Measurements from ENCODE around the gene EXOC6. TPM values are rescaled to one million over a fixed set of nuclear protein-coding genes. Genes with fewer than 3 reads are reported as not detected.
A peak's percentile ranks its signal among the peaks of the same experiment; 100 is the strongest.
"Not testable (repeated sequence)": the region's sequence is repeated elsewhere in the genome, so short reads cannot be mapped to it uniquely, and the experiment has no call there.

EXOC6 gene
- total RNA-seq, 1 donor from 2014 or later, result 43.8 TPM

GRCh38 chr10:92880233-92880861 lies 32.0 kb downstream of the EXOC6 start:
- peak; percentile 56 for DNase-seq (ENCODE audit: low spot score)

- DNase-seq (ENCODE audit: low spot score), result no peak
Measured at GRCh38 chr10:92880917-92881316, 32.6 kb downstream of the EXOC6 start.

DNA sequence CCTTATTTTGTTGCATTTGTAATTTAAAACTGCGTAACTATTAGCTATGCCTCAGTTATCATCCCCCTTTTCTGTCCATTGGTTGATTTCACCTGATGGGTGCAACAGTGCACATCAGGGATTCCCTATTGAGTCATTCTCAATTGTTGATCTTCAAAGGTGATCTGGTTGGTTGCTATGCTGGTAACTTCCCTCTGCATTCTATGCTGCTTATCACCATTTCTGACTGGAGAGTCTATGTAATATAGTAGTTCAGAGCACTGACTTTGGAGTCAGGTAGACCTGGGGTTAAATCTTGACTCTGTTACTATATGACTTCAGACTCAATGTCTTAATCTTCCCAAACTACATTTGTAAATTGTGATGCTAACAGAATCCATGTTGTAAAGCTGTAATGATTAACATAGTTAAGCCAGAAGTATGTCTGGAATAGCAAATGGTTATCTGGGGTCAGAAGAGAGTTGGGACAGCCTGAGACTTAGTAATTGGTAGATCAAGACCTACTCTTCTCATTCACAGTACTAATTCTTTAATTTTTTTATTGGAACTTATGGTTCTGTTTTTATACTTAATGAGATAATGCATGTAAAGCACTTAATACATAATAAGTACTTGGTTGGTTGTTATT lies 38.1 kb downstream of the EXOC6 start:
- no peak for DNase-seq (ENCODE audit: low spot score)

- DNase-seq (ENCODE audit: low spot score), result no peak
Measured at GRCh38 chr10:92890471-92890870, 42.2 kb downstream of the EXOC6 start.

GRCh38 chr10:92891885-92892690 lies 43.8 kb downstream of the EXOC6 start:
- peak; percentile 7 for DNase-seq (ENCODE audit: low spot score)

DNA sequence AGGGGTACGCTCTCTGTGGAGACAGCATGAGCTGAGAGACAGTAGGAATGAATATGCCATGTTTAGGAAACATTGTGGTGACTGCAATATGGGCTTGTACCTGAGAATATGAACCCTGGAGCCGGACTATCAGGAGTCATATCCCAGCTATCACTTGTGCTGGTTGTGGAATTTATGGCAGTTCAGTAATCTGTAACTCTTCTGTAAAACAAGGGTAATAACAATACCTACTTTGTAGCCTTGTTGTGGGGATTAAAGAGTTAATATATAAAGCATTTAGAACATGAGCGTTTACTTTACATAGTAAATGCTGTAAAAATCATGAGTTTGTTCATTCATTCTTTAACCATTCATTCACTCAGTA lies 44.4 kb downstream of the EXOC6 start:
- no peak for DNase-seq (ENCODE audit: low spot score)

- no peak for DNase-seq (ENCODE audit: low spot score)
Measured at GRCh38 chr10:92894081-92894655, 45.8 kb downstream of the EXOC6 start.

DNA sequence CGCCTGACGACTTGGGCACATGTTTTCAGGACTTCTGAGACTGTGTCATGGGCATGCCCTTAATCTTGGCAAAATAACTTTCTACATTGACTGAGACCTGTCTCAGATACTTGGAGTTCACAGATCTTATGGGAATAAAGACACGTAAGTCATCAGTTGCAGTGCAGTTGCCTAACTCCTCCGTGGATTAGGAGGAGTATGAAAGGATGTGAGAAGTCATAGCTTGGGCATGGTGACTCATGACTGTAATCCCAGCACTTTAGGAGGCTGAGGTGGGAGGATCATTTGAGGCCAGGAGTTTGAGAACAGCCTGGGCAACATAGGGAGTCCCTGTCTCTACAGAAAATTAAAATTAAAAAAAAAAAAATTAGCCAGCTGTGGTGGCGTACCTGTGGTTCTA lies 49.6 kb downstream of the EXOC6 start:
- DNase-seq (ENCODE audit: low spot score), result no peak

DNA sequence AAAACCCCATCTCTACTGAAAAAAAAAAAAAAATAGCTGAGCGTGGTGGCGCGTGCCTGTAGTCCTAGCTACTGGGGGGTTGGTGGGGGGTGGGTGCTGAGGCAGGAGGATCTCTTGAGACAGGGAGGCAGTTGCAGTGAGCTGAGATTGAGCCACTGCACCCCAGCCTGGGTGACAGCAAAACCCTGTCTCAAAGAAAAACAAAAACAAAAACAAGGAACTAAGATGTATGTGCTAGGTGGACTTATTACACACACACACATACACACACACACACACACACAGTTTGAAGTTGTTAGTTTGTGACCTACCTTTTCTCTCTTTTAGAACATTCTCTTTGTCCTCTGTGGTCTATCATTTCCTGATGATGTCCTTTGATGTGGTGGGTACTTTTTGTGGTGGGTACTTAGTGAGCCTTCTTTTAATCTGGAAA lies 53.5 kb downstream of the EXOC6 start:
- no peak for DNase-seq (ENCODE audit: low spot score)

DNA sequence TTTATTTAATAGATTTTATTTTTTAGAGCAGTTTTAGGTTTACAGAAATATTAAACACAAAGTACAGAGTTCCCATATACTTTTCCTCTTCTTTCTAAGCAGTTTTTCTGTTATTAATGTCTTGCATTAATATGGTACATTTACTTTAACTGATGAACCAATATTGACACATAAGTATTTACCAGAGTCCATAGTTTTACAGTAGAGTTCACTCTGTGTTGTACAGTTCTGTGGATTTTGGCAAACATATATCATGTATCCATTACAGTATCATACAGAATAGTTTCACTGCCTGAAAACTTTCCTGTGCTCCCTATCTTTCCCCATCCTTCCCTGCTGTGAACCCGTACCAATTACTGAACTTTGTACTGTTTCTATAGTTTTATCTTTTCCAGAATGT lies 55.3 kb downstream of the EXOC6 start:
- DNase-seq (ENCODE audit: low spot score), result no peak

GRCh38 chr10:92907280-92907679 lies 59.0 kb downstream of the EXOC6 start:
- DNase-seq (ENCODE audit: low spot score), result no peak

GRCh38 chr10:92912631-92913030 lies 64.3 kb downstream of the EXOC6 start:
- not testable (repeated sequence) for DNase-seq (ENCODE audit: low spot score)

- no peak for DNase-seq (ENCODE audit: low spot score)
Measured at GRCh38 chr10:92913973-92914372, 65.7 kb downstream of the EXOC6 start.

- DNase-seq (ENCODE audit: low spot score), result peak; percentile 35
Measured at GRCh38 chr10:92914478-92915325, 66.4 kb downstream of the EXOC6 start.

DNA sequence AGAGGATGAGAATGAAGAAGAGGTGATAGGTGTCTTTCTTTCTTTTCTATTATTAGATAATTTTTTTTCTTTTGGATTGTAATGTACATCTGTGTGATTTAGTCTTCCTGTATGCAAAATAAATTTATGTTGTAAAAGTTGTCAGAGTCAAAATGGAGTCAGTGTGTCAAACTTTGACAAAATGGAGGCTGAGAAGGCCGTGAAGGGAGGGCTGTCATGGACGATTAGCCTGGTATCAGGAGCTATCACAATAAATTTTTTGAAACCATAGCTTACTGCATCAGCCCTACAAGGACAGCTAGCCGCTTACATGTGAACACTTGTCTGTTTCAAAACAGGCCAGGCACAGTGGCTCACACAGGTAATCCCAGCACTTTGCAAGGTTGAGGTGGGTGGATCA lies 67.6 kb downstream of the EXOC6 start:
- DNase-seq (ENCODE audit: low spot score), result no peak

DNA sequence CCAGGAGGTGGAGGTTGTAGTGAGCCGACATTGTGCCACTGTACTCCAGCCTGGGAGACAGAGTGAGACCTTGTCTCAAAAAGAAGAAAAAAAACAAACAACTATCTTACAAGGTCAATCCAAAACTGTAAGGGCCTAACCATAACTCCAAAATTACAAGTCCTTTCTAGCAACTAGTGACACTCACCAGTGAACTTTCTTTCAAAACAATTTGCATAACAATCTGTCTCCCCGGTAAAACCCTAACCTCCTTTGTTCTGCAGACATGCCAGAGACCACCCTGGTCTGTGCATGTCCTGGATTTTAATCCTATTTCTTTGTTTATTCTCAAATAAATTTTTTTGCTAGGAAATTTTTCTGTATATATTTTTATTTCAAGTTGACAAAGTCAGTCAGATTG lies 68.1 kb downstream of the EXOC6 start:
- no peak for DNase-seq (ENCODE audit: low spot score)

GRCh38 chr10:92918603-92919002 lies 70.3 kb downstream of the EXOC6 start:
- no peak for DNase-seq (ENCODE audit: low spot score)

GRCh38 chr10:92920866-92921265 lies 72.5 kb downstream of the EXOC6 start:
- no peak for DNase-seq (ENCODE audit: low spot score)

DNA sequence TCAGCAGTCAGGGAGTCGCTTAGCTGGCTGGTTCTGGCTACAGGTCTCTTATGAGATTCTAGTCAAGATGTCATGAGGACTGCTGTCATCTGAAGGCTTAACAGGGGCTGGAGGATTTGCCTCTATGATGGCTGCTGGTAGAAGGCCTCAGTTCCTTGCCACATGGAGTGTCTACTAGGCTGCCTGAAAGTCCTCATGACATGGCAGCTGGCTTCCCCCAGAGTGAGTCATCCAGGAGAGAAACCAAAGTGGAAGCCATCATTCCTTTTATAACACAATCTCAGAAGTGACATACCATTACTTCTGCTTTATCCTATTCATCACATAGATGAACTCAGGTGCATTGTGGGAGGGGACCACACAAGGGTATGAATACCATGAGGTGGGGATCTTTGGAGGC lies 75.1 kb downstream of the EXOC6 start:
- DNase-seq (ENCODE audit: low spot score), result no peak

- DNase-seq (ENCODE audit: low spot score), result no peak
Measured at GRCh38 chr10:92929896-92930295, 81.6 kb downstream of the EXOC6 start.

DNA sequence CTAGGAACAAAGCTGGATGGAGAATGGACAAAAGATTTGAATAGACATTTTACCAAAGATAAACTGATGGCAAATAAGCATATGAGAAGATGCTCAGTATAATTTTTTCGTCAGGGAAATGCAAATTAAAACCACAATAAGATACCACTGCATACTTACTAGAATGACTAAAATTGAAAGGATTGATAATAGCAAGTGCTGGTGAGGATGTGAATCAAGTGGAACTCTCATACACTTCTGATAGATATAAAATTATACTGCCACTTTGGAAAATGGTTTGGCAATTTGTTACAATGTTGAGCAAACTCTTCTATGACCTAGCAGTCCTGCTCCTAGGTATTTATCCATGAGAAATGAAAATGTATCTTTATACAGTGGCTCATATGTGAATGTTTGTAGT lies 83.3 kb downstream of the EXOC6 start:
- DNase-seq (ENCODE audit: low spot score), result no peak

- DNase-seq (ENCODE audit: low spot score), result no peak
Measured at GRCh38 chr10:92937876-92938275, 89.6 kb downstream of the EXOC6 start.

Data from umbilical cord (tissue), 2 donors.